HCT116 (cell line): Measurements from ENCODE around the gene PSTPIP1. TPM values are rescaled to one million over a fixed set of nuclear protein-coding genes. Genes with fewer than 3 reads are reported as not detected.

ENCODE experiments used
- ATAC-seq: fragments of 200-7000 bp; cut with Tn5 transposase; 2 replicates; pipeline ENCODE4 v1.9.1; 2020; ENCODE audit warnings: mild to moderate bottlenecking, moderate library complexity
- BruUV-seq: library from RNA; stranded (reverse); fragments of 400-500 nt; replicated peaks from 2 replicates; lab custom pipeline; 2021; lab: Mats Ljungman, UMichigan
- CTCF ChIA-PET: fragments of 300-600 bp; sonication (Branson Sonifier 250); formaldehyde crosslinking; loops from one replicate; lab custom pipeline; 2021; ENCODE audit warnings: antibody characterized with exemption; lab: Charles Lee
- POLR2A ChIA-PET: fragments of 300-600, 350-600 bp; sonication (Branson Sonifier 250); formaldehyde crosslinking; loops from one replicate; lab custom pipeline; 2021; ENCODE audit warnings: antibody characterized with exemption; lab: Charles Lee
- RAD21 ChIA-PET, 2 experiments: fragments of 300-600 bp; sonication (Branson Sonifier 250); formaldehyde crosslinking; loops; one replicate each; lab custom pipeline; 2023; ENCODE audit warnings: low total read pairs in 2 of 2; ENCODE audit not compliant: uncharacterized antibody in 2 of 2, unreplicated experiment in 2 of 2, low non-redundant PET in 1 of 2; lab: Charles Lee
- DNase-seq: peaks from one replicate; pipeline ENCODE4 v3.0.0-alpha.2; 2010; ENCODE audit warnings: low read depth, low spot score
- H2AFZ ChIP-seq: fragments of 200-600 bp; shearing (Covaris generic), sonication (generic); 2 replicates; pipeline ENCODE4 v1.6.1; 2017; ENCODE audit warnings: low read depth, mixed run types, mixed read lengths, antibody characterized with exemption, low read length; ENCODE audit not compliant: poor library complexity, severe bottlenecking
- H3K27ac ChIP-seq: 2 replicates; pipeline ENCODE4 v1.5.1; 2012; ENCODE audit warnings: low read depth, low read length
- H3K27me3 ChIP-seq: fragments of 200-600 bp; sonication (generic); 2 replicates; pipeline ENCODE4 v1.6.1; 2016; ENCODE audit warnings: mixed run types, low read length, mixed read lengths; ENCODE audit not compliant: insufficient read depth
- H3K36me3 ChIP-seq, 2 experiments: fragments of 200-500 bp in 1 of 2; fragments of 200-600 bp in 1 of 2; sonication (Bioruptor generic) in 1 of 2; sonication (generic) in 1 of 2; 2 replicates each; pipeline versions ENCODE4 v1.5.1 to v1.6.1; 2014 to 2016; ENCODE audit warnings: low read length in 2 of 2, inconsistent platforms in 1 of 2, mixed read lengths in 1 of 2, mixed run types in 1 of 2; ENCODE audit not compliant: insufficient read depth in 2 of 2, control insufficient read depth in 1 of 2
- H3K4me1 ChIP-seq, 2 experiments: fragments of 200-600 bp in 1 of 2; sonication (generic) in 1 of 2; 2 replicates each; pipeline versions ENCODE4 v1.5.1 to v1.6.1; 2012 to 2017; ENCODE audit warnings: low read length in 2 of 2, inconsistent platforms in 1 of 2, mild to moderate bottlenecking in 1 of 2, mixed read lengths in 1 of 2, mixed run types in 1 of 2, moderate library complexity in 1 of 2; ENCODE audit not compliant: insufficient read depth in 2 of 2, control insufficient read depth in 1 of 2
- H3K4me2 ChIP-seq: fragments of 200-600 bp; sonication (generic); 2 replicates; pipeline ENCODE4 v1.6.1; 2017; ENCODE audit warnings: mixed run types, low read length, mixed read lengths
- H3K4me3 ChIP-seq, 2 experiments: fragments of 200-600 bp in 1 of 2; sonication (generic) in 1 of 2; replicated peaks in 1 of 2; 2 replicates each; pipeline ENCODE4 v1.5.1; 2011 to 2016; ENCODE audit warnings: low read length in 2 of 2, control low read depth in 1 of 2, low read depth in 1 of 2, mild to moderate bottlenecking in 1 of 2, mixed read lengths in 1 of 2, mixed run types in 1 of 2
- H3K79me2 ChIP-seq: fragments of 200-600 bp; sonication (generic); 2 replicates; pipeline ENCODE4 v1.6.1; 2017; ENCODE audit warnings: mild to moderate bottlenecking, mixed run types, low read length, moderate library complexity, mixed read lengths; ENCODE audit not compliant: insufficient read depth
- H3K9ac ChIP-seq: fragments of 200-600 bp; sonication (generic); 2 replicates; pipeline ENCODE4 v1.6.1; 2016; ENCODE audit warnings: low read length, mixed read lengths
- H3K9me2 ChIP-seq: fragments of 200-600 bp; sonication (generic), shearing (Covaris generic); 2 replicates; pipeline ENCODE4 v1.6.1; 2017; ENCODE audit warnings: mixed run types, mild to moderate bottlenecking, moderate library complexity; ENCODE audit not compliant: insufficient read depth
- H3K9me3 ChIP-seq, 2 experiments: fragments of 200-500 bp in 1 of 2; fragments of 200-600 bp in 1 of 2; sonication (Bioruptor generic) in 1 of 2; sonication (generic) in 1 of 2; 2 replicates each; pipeline ENCODE4 v1.6.1; 2014 to 2017; ENCODE audit warnings: low read length in 2 of 2, mixed read lengths in 2 of 2, inconsistent platforms in 1 of 2, low read depth in 1 of 2, mild to moderate bottlenecking in 1 of 2, mixed run types in 1 of 2, moderate library complexity in 1 of 2; ENCODE audit not compliant: control insufficient read depth in 1 of 2, insufficient read depth in 1 of 2
- H4K20me1 ChIP-seq: fragments of 200-600 bp; sonication (generic), shearing (Covaris generic); 2 replicates; pipeline ENCODE4 v1.6.1; 2017; ENCODE audit warnings: mixed run types, mild to moderate bottlenecking, moderate library complexity; ENCODE audit not compliant: insufficient read depth
- ATF3 ChIP-seq: IDR thresholded peaks from 2 replicates; pipeline ENCODE4 v1.6.1; 2012
- CBX3 ChIP-seq: IDR thresholded peaks from 2 replicates; pipeline ENCODE4 v1.6.1; 2012; ENCODE audit warnings: low read depth
- EZH2 ChIP-seq: fragments of 200-600 bp; sonication (generic); IDR thresholded peaks from 2 replicates; pipeline ENCODE4 v1.6.1; 2017; ENCODE audit warnings: antibody characterized with exemption, mixed run types
- FOSL1 ChIP-seq: IDR thresholded peaks from 2 replicates; pipeline ENCODE4 v1.6.1; 2012; ENCODE audit warnings: low read depth
- MAX ChIP-seq: IDR thresholded peaks from 2 replicates; pipeline ENCODE4 v1.6.1; 2012
- POLR2A ChIP-seq: IDR thresholded peaks from 2 replicates; pipeline ENCODE4 v1.7.0; 2011; ENCODE audit warnings: borderline replicate concordance; ENCODE audit not compliant: insufficient read depth, insufficient read length; ENCODE audit errors: extremely low read depth
- RAD21 ChIP-seq: IDR thresholded peaks from 2 replicates; pipeline ENCODE4 v1.6.1; 2012; ENCODE audit warnings: low read depth, mild to moderate bottlenecking
- REST ChIP-seq: IDR thresholded peaks from 2 replicates; pipeline ENCODE4 v1.6.1; 2012; ENCODE audit warnings: low read depth
- SIN3A ChIP-seq: IDR thresholded peaks from 2 replicates; pipeline ENCODE4 v1.6.1; 2012; ENCODE audit warnings: low read depth
- SRF ChIP-seq: IDR thresholded peaks from 2 replicates; pipeline ENCODE4 v1.6.1; 2012; ENCODE audit warnings: low read depth
- TCF7L2 ChIP-seq: IDR thresholded peaks from 2 replicates; pipeline ENCODE4 v1.7.0; 2011; ENCODE audit warnings: borderline replicate concordance, inconsistent platforms; ENCODE audit not compliant: insufficient read depth, insufficient read length; ENCODE audit errors: extremely low read depth
- ZNF274 ChIP-seq: fragments of 200-500 bp; sonication (Bioruptor generic); IDR thresholded peaks from 2 replicates; pipeline ENCODE4 v1.6.1; 2014; ENCODE audit warnings: mild to moderate bottlenecking, low read depth, low read length, inconsistent platforms
- intact Hi-C: fragments of 100-400 bp; cut with micrococcal nuclease; formaldehyde crosslinking; loops from 2 replicates; pipeline ENCODE4 v1.10.0; 2022
- total RNA-seq: library from RNA; stranded (reverse); gene quantifications from one replicate; pipeline ENCODE4 v1.2.1, GENCODE V29; 2021; ENCODE audit not compliant: unreplicated experiment
- TF ChIP-seq, protein P1 (sequence below), 3 experiments: fragments of 200-600 bp in 1 of 3; sonication (generic) in 1 of 3; IDR thresholded peaks in 2 of 3; conservative IDR thresholded peaks in 1 of 3; 2 replicates each; pipeline ENCODE4 v1.5.1; 2012 to 2017; ENCODE audit warnings: low read depth in 2 of 3, low read length in 2 of 3, antibody characterized with exemption in 1 of 3, borderline replicate concordance in 1 of 3, control low read depth in 1 of 3, mild to moderate bottlenecking in 1 of 3, mixed read lengths in 1 of 3, mixed run types in 1 of 3, moderate library complexity in 1 of 3; ENCODE audit not compliant: insufficient read depth in 1 of 3

Gene PSTPIP1
- total RNA-seq, 1 experiment from 2014 or later: 0.79 TPM

DNA sequence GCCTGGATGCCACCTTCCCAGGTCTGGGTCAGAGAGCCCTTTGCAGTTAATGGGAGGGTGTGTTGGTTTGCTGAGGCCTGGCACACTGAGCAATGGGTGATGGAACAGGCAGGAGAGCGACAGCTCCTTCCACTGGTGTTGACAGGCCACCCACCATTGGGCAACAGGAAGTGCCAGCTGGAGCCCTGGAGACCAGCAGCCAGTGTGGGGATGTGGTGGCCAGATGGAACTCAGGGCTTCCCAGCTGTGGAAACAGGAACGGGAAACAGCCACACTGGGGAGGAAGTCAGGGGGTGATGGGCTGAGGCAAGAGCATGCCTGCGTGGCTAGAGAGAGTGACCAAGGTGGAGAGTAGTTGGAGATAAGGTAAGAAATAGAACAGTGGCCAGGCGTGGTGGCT is 9.3 kb downstream of the PSTPIP1 start (continued):
- no peak for TF ChIP-seq TCF7L2
- no peak for TF ChIP-seq SIN3A
- TF ChIP-seq SRF: no peak
- no peak for TF ChIP-seq REST
- TF ChIP-seq POLR2A: no peak

- TF ChIP-seq SIN3A (no peak), ATF3 (no peak), FOSL1 (no peak), EZH2 (no peak), ZNF274 (no peak), MAX (no peak), CBX3 (no peak), RAD21 (no peak), SRF (no peak), POLR2A (no peak), REST (no peak)
- TF ChIP-seq, protein P1, sequence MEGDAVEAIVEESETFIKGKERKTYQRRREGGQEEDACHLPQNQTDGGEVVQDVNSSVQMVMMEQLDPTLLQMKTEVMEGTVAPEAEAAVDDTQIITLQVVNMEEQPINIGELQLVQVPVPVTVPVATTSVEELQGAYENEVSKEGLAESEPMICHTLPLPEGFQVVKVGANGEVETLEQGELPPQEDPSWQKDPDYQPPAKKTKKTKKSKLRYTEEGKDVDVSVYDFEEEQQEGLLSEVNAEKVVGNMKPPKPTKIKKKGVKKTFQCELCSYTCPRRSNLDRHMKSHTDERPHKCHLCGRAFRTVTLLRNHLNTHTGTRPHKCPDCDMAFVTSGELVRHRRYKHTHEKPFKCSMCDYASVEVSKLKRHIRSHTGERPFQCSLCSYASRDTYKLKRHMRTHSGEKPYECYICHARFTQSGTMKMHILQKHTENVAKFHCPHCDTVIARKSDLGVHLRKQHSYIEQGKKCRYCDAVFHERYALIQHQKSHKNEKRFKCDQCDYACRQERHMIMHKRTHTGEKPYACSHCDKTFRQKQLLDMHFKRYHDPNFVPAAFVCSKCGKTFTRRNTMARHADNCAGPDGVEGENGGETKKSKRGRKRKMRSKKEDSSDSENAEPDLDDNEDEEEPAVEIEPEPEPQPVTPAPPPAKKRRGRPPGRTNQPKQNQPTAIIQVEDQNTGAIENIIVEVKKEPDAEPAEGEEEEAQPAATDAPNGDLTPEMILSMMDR (IDR thresholded peaks at IDR 0.05 in 2 of 3, conservative IDR thresholded peaks at IDR 0.05 in 1 of 3; ENCODE audit: borderline replicate concordance in 1 of 3, insufficient read depth in 1 of 3, low read depth in 2 of 3, low read length in 2 of 3): no peak
- Histone ChIP-seq H3K4me1 (peaks cover 7 to 11% of the 10 kb centered on the region in 2 experiments), H3K9me3 (no peaks in the 10 kb centered on the region), H3K79me2 (no peaks in the 10 kb centered on the region), H3K4me2 (no peak overlapping the region), H3K4me3 (no peak overlapping the region), H3K9ac (no peak overlapping the region), H4K20me1 (no peaks in the 10 kb centered on the region), H2AFZ (no peak overlapping the region), H3K9me2 (no peaks in the 10 kb centered on the region), H3K27ac (no peak overlapping the region), H3K36me3 (no peaks in the 10 kb centered on the region), H3K27me3 (no peaks in the 10 kb centered on the region)
- BruUV-seq: no TSS peak
- RAD21 ChIA-PET: no interaction called here
- DNase-seq (no peak), ATAC-seq (no peak)
- POLR2A ChIA-PET: no interaction called here
- CTCF ChIA-PET: no interaction called here
- intact Hi-C loops: no loop called here
These were observed 14.2 kb downstream of the PSTPIP1 start for GRCh38 chr15:77009176-77009575.
